Measurements from ENCODE around the gene C5orf24. TPM values are rescaled to one million over a fixed set of nuclear protein-coding genes. Genes with fewer than 3 reads are reported as not detected.

Gene C5orf24
- total RNA-seq, 1 experiment from 2014 or later = 67.6 TPM

GRCh38 chr5:134887593-134888159, 41.9 kb downstream of the C5orf24 start:
- BruUV-seq (replicated peaks) = no TSS peak
- intact Hi-C loops (cut with micrococcal nuclease; ENCODE audit: unreplicated experiment) = no loop called here
- TF ChIP-seq EZH2 (IDR thresholded peaks at IDR 0.05; ENCODE audit: borderline replicate concordance, low read depth, low read length, poor library complexity, severe bottlenecking) = no peak
- no peak for TF ChIP-seq CTCF (conservative IDR thresholded peaks at IDR 0.05; ENCODE audit: low read depth, low read length)
- Histone ChIP-seq H3K36me3 (ENCODE audit: insufficient read depth, low read length, poor library complexity, severe bottlenecking) (peaks cover 3% of the 10 kb centered on the region), H3K9me3 (ENCODE audit: low read depth, low read length, poor library complexity, severe bottlenecking) (no peaks in the 10 kb centered on the region), H3K4me1 (ENCODE audit: insufficient read depth, low read length, poor library complexity, severe bottlenecking) (no peaks in the 10 kb centered on the region), H3K27ac (ENCODE audit: low read depth, low read length, poor library complexity, severe bottlenecking) (no peak overlapping the region), H3K27me3 (replicated peaks; ENCODE audit: insufficient read depth, low read depth, low read length, poor library complexity) (no peaks in the 10 kb centered on the region), H3K4me3 (ENCODE audit: low read depth, low read length, poor library complexity, severe bottlenecking) (no peak overlapping the region)
- DNase-seq (ENCODE audit: low spot score) = no peak
- POLR2A ChIA-PET (ENCODE audit: low non-redundant PET) = no interaction called here
- CTCF ChIA-PET = no interaction called here

- Histone ChIP-seq H3K4me3 (ENCODE audit: low read depth, low read length, poor library complexity, severe bottlenecking) (no peak overlapping the region), H3K9me3 (ENCODE audit: low read depth, low read length, poor library complexity, severe bottlenecking) (no peaks in the 10 kb centered on the region), H3K27me3 (replicated peaks; ENCODE audit: insufficient read depth, low read depth, low read length, poor library complexity) (no peaks in the 10 kb centered on the region), H3K27ac (ENCODE audit: low read depth, low read length, poor library complexity, severe bottlenecking) (no peak overlapping the region), H3K4me1 (ENCODE audit: insufficient read depth, low read length, poor library complexity, severe bottlenecking) (no peaks in the 10 kb centered on the region), H3K36me3 (ENCODE audit: insufficient read depth, low read length, poor library complexity, severe bottlenecking) (peaks cover 3% of the 10 kb centered on the region)
- ChIA-PET POLR2A (ENCODE audit: low non-redundant PET) (no interaction called here), CTCF (no interaction called here)
- no TSS peak for BruUV-seq (replicated peaks)
- intact Hi-C loops (cut with micrococcal nuclease; ENCODE audit: unreplicated experiment) = no loop called here
- DNase-seq (ENCODE audit: low spot score) = no peak
- no peak for TF ChIP-seq EZH2 (IDR thresholded peaks at IDR 0.05; ENCODE audit: borderline replicate concordance, low read depth, low read length, poor library complexity, severe bottlenecking)
- no peak for TF ChIP-seq CTCF (conservative IDR thresholded peaks at IDR 0.05; ENCODE audit: low read depth, low read length)
These were observed 43.6 kb downstream of the C5orf24 start for GRCh38 chr5:134889335-134889734.

GRCh38 chr5:134891473-134891872, 45.7 kb downstream of the C5orf24 start:
- Histone ChIP-seq H3K9me3 (ENCODE audit: low read depth, low read length, poor library complexity, severe bottlenecking) (no peaks in the 10 kb centered on the region), H3K36me3 (ENCODE audit: insufficient read depth, low read length, poor library complexity, severe bottlenecking) (peaks cover 3% of the 10 kb centered on the region), H3K4me1 (ENCODE audit: insufficient read depth, low read length, poor library complexity, severe bottlenecking) (no peaks in the 10 kb centered on the region), H3K4me3 (ENCODE audit: low read depth, low read length, poor library complexity, severe bottlenecking) (no peak overlapping the region), H3K27me3 (replicated peaks; ENCODE audit: insufficient read depth, low read depth, low read length, poor library complexity) (no peaks in the 10 kb centered on the region), H3K27ac (ENCODE audit: low read depth, low read length, poor library complexity, severe bottlenecking) (no peak overlapping the region)
- DNase-seq (ENCODE audit: low spot score) = no peak
- no peak for TF ChIP-seq EZH2 (IDR thresholded peaks at IDR 0.05; ENCODE audit: borderline replicate concordance, low read depth, low read length, poor library complexity, severe bottlenecking)
- ChIA-PET CTCF (no interaction called here), POLR2A (ENCODE audit: low non-redundant PET) (no interaction called here)
- intact Hi-C loops (cut with micrococcal nuclease; ENCODE audit: unreplicated experiment) = no loop called here
- no TSS peak for BruUV-seq (replicated peaks)

DNA sequence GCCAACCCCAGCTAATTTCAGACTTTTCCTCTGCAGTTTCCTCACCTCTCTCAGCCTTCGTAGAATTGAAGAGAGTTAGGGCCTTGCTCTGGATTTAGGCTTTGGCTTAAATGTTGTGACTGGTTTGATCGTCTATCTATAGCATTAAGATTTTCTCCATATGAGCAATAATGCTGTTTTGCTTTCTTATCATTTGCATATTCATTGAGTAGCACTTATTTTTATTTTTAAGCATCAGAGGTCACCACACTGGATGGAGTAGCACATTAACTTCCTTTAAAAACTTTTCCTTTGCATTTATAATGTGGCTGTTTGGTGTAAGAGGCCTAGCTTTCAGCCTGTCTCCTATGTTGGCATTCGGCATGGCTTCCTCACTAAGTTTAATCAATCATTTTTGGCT, 46.5 kb downstream of the C5orf24 start:
- POLR2A ChIA-PET (ENCODE audit: low non-redundant PET) = no interaction called here

More for the DNA sequence above, 46.5 kb downstream of the C5orf24 start:
- Histone ChIP-seq H3K4me1 (ENCODE audit: insufficient read depth, low read length, poor library complexity, severe bottlenecking) (no peaks in the 10 kb centered on the region), H3K27ac (ENCODE audit: low read depth, low read length, poor library complexity, severe bottlenecking) (no peak overlapping the region), H3K9me3 (ENCODE audit: low read depth, low read length, poor library complexity, severe bottlenecking) (no peaks in the 10 kb centered on the region), H3K36me3 (ENCODE audit: insufficient read depth, low read length, poor library complexity, severe bottlenecking) (peaks cover 3% of the 10 kb centered on the region), H3K4me3 (ENCODE audit: low read depth, low read length, poor library complexity, severe bottlenecking) (no peak overlapping the region), H3K27me3 (replicated peaks; ENCODE audit: insufficient read depth, low read depth, low read length, poor library complexity) (no peaks in the 10 kb centered on the region)
- intact Hi-C loops (cut with micrococcal nuclease; ENCODE audit: unreplicated experiment) = no loop called here
- CTCF ChIA-PET = no interaction called here
- no peak for TF ChIP-seq EZH2 (IDR thresholded peaks at IDR 0.05; ENCODE audit: borderline replicate concordance, low read depth, low read length, poor library complexity, severe bottlenecking)
- no peak for TF ChIP-seq CTCF (conservative IDR thresholded peaks at IDR 0.05; ENCODE audit: low read depth, low read length)
- no TSS peak for BruUV-seq (replicated peaks)
- no peak for DNase-seq (ENCODE audit: low spot score)

Measured in A673 (cell line).